Dermis microvascular lymphatic vessel endothelial cell (primary cell): ENCODE measurements around the gene LBP. TPM values are rescaled to one million over a fixed set of nuclear protein-coding genes. Genes with fewer than 3 reads are reported as not detected.
"Not testable (repeated sequence)": the region's sequence is repeated elsewhere in the genome, so short reads cannot be mapped to it uniquely, and the experiment has no call there.

Experiments used
- DNase-seq, 2 donors: peaks; one replicate each; pipeline versions ENCODE4 v3.0.0 to v3.0.0-alpha.2; 2010; ENCODE audit warnings: low read depth in 2 of 2
- total RNA-seq: library from RNA; depleted of rRNA; stranded (reverse); fragments of >200 nt; gene quantifications from 2 replicates; pipeline ENCODE4 v1.2.1, GENCODE V29; 2014

Gene LBP, protein sequence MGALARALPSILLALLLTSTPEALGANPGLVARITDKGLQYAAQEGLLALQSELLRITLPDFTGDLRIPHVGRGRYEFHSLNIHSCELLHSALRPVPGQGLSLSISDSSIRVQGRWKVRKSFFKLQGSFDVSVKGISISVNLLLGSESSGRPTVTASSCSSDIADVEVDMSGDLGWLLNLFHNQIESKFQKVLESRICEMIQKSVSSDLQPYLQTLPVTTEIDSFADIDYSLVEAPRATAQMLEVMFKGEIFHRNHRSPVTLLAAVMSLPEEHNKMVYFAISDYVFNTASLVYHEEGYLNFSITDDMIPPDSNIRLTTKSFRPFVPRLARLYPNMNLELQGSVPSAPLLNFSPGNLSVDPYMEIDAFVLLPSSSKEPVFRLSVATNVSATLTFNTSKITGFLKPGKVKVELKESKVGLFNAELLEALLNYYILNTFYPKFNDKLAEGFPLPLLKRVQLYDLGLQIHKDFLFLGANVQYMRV
- under 0.01 and 0.13 TPM in 2 replicates for total RNA-seq

DNA sequence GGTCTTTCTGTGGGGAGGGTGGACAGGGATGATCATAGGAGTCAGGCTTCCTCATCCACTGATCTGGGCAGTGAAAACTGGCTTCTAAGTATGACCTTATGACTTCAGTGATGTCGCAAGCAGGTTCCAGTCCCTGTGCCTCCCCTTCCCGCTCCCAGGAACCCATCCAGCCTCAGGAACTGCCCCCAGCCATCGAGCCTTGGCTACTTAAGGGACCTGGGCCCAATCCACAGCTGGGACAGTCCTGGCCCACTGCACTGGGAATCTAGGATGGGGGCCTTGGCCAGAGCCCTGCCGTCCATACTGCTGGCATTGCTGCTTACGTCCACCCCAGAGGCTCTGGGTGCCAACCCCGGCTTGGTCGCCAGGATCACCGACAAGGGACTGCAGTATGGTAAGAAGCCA is at the start of gene LBP:
Gene LBP (plus strand): TSS at position 236 of the 405 bp plus-strand sequence. CDS start 35 bp downstream, at position 271.
- DNase-seq, result no peak

DNA sequence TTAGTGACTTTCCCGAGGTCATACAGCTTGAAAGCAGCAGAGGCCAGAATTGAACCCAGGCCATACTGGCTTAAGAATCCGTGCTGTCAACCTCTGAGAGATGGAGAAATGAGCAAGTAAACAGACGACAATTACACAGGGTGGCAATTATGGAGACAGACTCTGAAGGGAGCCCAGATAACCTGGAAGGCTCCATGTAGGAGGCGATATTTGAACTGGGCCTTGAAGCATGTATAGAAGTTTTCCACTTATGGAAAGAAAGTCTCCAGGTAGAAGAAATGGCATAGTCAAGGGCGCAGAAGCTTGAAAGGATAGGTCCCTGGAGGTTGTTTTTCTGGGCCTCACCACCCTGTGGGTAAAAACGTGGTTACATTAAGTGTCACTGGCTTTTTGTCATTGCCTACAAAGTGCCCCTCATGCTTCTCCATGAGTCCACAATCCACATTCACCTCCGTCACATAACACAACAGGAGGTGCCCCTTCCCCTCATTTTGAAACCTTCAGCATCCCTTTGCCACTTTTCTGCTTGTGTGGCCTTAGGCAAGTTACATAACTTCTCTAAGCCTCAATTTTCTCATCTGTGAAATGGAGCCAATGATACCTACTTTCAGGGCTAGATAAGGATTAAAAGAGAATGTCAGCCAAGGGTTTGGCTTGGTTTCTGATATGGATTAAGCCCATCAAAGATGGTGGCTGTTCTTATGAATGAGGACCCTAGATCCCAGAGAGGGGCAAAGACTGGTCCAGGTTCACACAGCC is 48.2 kb upstream of the LBP start:
- no peak for DNase-seq

DNA sequence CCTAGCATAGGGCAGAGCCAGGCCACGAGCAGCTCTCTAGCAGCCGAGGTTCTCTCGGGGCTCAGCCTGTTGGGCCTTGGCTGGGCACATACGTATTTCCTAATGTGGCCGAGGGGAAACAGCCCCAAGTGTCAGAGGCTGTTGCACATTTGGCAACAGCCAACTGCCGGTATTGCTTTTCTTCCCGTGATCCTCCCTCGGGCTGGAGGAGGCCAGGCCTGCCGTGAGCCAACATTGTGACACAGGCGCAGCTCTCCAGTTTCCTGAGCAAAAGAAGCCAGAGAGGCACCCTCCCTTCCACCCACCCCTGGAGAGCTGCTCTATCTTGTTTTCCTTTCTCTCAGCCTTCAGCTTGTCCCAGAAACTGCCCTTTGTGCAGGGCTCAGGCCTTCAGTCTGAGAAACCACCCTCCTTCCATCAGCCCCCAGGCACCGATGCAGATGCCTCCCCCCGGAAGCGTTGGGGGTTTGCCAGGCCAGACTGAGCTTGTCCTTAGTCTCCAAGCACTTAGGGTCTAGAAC is 47.5 kb upstream of the LBP start:
- peak; percentile 9 to 25 for DNase-seq

DNA sequence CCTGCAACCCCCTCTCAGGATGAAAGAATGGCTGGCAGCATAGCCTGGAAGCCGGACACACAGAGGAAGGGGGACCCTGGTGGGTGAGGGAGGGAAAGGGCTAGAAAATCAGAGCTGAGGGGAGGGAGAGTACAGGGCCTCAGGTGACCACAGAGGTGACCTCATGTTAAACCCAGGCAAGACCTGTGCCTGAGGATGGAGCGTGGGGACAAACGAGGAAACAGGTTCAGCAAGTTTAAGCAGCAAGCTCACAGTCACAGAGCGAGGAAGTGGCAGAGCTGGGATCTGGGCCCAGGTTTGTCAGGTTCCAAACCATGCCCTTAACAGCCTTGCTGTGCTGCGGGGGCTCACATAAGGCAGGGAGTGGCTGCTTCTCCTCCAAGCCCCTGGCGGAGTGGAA is 46.3 kb upstream of the LBP start:
- no peak for DNase-seq

DNA sequence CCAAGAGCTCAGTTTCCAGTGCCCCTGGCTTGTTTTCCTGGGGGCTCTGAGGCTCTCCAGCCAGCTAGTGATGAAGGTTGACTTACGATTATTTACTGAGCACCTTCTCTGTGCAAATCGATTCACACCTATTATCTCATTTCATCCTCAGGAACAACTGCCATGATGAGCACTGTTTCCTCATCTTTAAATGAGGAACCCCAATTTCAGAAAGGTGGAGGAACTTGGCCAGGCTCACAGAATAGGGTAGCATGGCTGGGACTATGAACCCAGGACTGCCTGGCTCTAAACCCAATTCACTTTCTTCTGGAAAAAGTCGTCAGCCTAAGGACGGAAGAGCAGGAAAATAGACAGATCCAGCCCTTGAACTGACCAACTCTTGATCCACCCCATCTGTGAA is 45.8 kb upstream of the LBP start:
- DNase-seq, result no peak

DNA sequence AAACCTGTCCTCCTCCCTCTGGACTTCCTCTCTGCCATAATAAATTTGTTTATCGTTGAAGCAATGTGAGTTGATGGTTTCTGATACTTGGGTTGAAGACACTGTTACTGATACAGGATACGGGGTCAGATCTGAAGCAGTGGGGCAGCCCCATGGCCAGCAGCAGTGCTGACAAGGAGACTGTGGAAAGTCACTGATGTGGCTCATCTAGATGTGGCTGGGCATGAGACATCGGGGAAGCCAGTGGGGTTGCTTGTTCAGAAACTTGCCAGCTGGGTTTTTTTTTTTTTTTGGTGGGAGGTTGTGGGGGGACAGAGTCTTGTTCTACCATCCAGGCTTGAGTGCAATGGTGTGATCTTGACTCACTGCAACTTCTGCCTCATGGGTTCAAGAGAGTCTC is 45.0 kb upstream of the LBP start:
- no peak for DNase-seq

DNA sequence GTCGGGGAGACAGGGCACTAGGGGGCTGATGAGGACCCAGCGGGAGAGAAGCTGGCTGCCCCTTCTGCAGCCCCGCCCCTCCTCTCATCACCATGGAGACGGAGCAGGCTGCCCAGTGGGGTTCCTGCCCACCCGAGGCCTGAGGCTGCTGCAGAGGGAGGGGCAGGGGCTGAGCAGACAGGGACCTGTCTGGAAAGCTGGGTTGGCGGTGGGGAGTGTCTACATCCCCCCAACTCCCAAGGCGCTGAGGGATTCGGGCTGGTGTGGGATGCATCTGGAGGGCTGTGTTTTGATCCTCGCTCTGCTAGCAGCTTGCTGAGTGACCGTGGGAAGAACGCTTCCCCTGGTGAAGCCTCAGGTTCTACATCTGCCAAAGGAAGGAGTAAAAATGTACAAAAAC is 43.5 kb upstream of the LBP start:
- no peak for DNase-seq

DNA sequence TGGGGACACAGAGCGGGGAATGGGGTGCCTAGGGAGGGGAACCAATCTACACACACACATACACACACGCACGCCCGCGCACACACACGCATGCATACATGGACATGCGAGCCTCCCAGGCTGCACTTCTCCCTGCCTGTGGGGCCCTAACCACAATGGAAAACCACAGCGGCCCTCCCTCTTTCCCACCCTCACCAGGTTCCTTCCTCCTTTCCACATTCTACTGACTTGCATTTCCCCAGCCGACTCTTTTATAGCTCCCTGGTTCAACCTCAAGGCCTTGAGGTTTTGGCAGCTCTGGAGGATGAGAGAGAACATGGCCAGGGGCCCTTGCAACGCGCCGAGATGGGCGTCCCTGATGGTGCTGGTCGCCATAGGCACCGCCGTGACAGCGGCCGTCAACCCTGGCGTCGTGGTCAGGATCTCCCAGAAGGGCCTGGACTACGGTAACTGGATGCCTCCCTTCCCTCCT is 42.3 kb upstream of the LBP start, which contains the start of gene BPI:
Gene BPI (plus strand): TSS at position 249 of the 472 bp plus-strand sequence. CDS start 68 bp downstream, at position 317.
- DNase-seq, result no peak

DNA sequence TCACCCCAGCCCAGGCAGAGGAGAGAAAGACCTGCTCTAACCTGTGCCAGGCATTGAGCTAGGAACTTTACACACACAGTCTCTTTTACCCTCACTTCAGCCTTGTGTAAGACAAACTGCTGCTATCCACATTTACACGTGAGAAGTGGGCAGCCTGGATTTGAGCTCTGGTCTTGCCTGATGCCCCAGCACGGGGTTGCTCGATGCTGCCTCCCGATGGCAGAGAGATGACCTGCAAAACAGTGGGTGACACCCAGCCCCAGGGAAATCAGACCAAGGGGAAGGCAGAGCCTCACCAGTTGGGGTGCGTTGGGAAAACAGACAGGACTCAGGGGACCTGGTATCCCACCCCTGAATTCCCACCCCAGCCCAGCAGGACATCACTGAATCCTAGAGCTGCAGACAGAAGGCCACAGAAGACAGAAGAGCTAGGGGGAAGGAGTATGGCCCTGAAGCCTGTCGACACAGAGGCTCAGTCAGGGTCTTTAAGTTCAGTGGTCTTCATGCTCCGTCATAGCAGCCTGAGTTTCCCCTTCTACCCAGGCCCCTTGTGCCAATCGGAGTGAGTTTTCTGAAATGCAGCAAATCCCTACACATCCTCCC is 41.3 kb upstream of the LBP start:
- peak; percentile 5 to 49 for DNase-seq

DNA sequence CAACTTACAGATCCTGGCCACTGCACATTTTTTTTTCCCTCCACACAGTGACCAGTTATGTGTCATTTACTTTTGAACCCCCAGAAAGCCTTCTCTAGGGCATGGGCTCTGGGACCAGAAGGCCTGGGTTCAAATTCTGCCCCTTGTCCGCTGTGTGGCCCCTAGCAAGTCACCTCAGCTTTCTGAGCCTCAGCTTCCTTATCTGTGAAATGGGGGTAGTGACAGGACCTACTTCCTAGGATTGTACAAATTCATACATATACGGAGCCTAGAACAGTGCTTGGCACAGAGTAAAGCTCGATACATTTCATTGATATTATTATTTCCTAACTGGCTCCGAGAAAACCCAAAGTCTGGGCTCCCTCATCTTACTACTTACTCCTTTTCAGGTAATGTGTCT is 40.7 kb upstream of the LBP start:
- no peak for DNase-seq

DNA sequence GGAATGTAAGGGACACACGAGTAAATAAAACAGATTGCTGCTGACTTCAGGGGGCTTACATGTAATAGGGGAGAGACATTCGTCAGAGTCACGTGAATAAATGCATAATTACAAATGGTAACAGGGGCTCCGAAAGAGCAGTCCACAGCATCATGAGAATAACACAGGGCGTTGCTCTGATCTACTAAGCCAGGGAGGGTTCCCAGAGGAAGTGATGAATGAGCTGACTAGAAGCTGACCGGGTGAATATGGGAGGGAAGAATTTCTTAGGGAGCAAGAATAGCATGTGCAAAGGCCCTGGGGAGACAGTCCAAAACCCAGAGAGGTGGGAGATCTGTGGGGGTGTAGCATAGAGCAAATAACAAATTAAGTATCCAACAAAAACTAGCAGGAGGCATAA is 39.9 kb upstream of the LBP start:
- DNase-seq, result no peak

DNA sequence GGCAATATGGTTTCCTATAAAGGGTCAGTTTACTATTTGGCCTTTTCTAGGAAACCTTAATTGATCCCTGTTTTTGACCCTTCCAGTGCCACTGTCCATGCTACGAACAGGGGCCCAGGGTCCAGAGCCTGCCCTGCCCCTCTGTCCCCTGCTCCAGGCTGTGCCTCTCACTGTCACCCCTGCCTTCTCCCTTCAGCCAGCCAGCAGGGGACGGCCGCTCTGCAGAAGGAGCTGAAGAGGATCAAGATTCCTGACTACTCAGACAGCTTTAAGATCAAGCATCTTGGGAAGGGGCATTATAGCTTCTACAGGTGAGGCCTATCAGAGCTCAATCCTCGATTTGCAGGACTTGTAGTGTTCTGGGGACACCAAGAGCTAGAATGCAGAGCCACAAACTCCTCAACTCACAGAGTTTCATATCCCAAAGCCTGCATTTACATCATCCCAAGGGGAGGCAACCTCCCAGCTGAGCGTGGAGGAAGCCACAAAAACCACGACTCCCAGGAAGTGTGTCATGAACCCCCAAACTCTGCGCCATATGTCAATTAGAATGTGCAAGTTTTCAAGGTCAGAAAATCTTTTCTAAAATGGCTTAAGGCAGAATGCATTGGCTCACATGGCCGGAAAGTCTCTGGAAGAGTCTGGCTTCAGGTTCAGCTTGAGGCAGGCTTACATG is 38.8 kb upstream of the LBP start:
- no peak for DNase-seq

DNA sequence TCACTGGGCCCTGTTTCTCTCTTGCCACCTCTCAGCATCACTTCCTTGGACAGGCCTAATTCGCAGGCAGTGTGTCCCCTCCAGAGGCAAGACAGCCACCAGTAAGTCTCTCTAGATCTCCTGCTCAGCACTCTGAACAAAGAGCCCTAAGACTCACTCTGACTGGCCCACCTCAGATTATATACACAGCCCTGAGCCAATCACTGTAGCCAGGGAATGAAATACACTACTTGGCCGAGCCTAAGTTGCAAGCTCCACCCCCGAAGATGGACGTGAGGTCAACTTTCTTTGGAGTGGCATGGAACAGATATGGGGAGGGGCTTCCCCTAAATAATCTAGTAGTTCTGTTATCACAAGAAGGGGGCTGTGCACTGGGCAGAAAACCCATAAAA is 38.2 kb upstream of the LBP start:
- DNase-seq, result no peak

DNA sequence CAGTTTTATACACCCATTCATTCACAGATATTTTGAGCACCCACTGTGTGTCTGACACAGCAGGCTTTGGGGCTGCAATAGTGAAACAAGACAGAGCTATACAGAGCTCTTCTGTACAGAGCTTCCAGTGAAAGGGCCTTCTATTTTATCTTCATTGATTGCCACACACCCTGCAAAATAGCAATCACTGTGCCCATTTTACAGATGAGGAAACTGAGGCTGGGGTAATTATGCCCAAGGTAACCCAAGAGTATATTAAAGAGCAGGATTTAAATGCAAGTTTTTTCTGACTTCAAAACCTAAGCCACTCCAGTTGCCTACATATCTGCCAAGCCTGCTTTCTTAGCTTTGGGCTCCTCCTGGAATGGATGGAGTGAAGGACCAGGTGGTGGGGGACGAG is 37.8 kb upstream of the LBP start:
- no peak for DNase-seq

DNA sequence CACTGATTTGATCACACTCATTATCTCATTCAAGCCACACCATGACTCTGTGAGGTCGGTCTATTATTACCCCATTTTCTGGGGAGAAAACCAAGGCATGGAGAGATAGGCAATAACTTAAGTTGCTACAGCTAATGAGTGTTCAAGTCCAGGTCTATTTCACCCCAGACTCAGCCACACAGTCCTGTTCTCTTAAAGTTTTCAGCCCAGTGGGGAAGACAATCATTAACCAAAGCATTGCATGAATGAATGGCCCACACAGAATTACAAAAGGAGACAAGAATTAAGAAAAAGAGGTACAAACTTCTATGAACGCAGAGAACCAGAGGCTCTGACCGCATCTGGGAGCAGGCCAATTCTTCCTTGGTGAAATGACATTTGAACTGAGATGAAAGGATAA is 35.2 kb upstream of the LBP start:
- DNase-seq, result no peak

DNA sequence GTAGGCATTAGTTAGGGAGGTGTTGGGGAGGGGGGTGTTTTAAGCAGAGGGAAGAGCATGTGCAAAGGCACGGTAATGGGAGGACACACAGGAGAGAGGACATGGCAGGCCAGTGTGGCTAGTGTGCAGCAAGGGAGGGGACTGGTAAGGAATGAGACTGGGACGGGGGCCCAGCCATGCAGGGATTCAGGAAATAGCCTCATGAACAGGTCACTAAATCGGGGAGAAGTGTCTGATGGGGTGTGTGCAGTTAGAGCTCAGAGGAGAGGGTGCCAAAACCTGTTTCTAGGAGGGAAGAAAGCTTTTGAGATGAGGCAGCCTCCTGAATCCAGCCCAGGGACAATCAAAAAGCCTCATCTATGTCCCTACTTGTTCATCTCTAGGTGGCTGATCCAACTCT is 34.8 kb upstream of the LBP start:
- DNase-seq, result no peak

DNA sequence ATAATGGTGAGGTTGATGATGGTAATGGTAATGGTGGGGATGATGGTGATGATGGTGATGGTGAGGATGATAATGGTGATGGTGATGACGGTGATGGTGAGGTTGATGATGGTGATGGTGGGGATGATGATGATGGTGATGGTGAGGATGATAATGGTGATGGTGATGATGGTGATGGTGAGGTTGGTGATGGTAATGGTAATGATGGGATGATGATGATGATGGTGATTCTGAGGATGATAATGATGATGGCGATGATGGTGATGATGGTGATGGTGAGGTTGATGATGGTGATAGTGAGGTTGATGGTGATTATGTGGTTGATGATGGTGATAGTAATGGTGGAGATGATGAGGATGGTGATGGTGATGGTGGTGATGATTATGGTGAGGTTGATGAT is 32.6 kb upstream of the LBP start:
- DNase-seq, result no peak

DNA sequence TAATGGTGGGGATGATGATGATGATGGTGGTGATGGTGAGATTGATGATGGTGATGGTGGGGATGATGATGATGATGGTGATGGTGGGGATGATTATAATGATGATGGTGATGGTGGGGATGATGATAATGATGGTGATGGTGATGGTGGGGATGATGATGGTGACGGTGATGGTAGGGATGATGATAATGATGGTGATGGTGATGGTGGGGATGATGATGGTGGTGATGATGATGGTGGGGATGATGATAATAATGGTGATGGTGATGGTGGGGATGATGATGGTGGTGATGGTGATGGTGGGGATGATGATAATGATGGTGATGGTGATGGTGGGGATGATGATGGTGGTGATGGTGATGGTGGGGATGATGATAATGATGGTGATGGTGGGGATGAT is 31.9 kb upstream of the LBP start:
- not testable (repeated sequence) for DNase-seq

DNA sequence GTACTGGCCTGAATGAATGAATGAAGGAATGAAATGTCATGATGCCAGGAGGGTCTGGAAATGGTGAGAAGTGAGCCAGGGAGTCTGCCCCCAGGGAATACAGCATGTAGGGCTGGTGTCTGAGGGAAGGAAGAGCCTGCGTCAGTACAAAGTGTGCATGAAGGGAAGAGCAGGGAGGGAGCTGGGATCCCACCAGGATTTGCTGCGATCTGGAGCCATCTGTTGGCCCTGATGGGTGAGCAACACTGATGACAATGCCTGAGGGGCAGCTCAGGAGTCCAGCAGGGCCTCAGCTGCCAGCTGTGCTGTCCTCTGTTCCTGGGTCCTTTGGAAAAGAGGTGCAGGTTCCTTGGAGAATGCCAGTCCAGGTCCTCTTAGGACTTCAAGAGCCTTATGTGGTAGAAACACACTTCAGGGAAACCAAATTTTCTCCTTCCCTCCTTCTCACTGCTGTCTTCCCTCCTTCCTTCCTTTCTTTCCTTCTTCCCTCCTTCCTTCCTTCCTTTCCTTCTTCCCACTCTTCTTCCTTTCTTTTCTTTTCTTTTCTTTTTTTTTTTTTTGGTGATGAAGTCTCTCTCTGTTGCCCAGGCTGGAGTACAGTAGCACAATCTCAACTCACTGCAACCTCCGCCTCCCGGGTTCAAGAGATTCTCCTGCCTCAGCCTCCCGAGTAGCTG is 30.9 kb upstream of the LBP start:
- peak in 1 of 2 donors; percentile 16 for DNase-seq

DNA sequence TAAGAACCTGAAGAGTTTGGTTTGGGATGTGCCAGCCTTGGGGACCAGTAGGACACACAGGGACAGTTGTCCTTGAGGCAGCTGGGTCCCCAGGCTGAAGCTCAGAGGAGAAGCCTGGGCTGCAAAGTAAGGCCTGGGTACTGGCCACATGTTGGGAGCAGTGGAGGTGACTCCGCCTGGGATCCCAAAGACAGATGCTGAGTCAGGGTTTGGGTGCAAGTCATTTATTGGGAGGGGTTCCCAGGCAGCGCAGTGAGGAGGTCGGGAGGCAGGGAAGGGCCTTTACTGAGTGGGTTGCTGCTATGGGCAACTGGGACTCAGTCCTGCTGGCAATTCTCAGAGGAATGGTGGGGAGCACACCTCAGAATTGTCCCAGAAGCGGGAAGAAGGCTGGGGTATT is 29.9 kb upstream of the LBP start:
- no peak for DNase-seq

DNA sequence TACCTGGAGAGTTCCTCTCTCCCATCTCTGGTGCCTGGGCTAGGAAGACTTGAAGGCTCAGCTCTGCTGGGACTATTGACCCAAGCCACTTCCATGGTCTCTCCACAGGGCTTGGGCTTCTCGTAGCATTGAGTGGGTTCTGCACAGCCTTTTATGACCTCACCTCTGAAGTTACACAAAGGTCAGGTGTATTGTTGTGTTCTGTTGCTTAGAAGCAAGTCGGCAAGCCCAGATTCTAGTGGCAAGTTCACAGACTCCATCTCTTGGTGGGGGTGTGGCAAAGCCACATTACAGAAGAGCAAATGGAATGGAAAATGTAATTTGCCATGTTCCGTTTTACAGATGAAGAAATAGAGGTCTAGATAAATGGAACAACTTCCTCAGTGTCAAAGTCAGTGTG is 28.9 kb upstream of the LBP start:
- no peak for DNase-seq
